Loucy (cell line): ENCODE results near the gene MGA.

ENCODE experiments used
- H2AFZ ChIP-seq: fragments of 200-600 bp; sonication (generic); 2 replicates; pipeline ENCODE4 v1.6.0; 2016; ENCODE audit warnings: antibody characterized with exemption, mild to moderate bottlenecking, low read length, moderate library complexity
- H3F3A ChIP-seq: fragments of 200-600 bp; 2 replicates; pipeline ENCODE4 v1.6.0; 2016; ENCODE audit warnings: antibody characterized with exemption, low read depth, mild to moderate bottlenecking
- H3K27me3 ChIP-seq: fragments of 200-600 bp; sonication (generic); 2 replicates; pipeline ENCODE4 v1.6.1; 2014; ENCODE audit warnings: low read length, mild to moderate bottlenecking; ENCODE audit not compliant: insufficient read depth, poor library complexity, severe bottlenecking
- H3K36me3 ChIP-seq: fragments of 200-600 bp; sonication (generic); 2 replicates; pipeline ENCODE4 v1.6.1; 2016; ENCODE audit warnings: low read length; ENCODE audit not compliant: insufficient read depth
- H3K4me1 ChIP-seq: fragments of 200-600 bp; sonication (generic); 2 replicates; pipeline ENCODE4 v1.5.1; 2014; ENCODE audit warnings: low read length, mild to moderate bottlenecking; ENCODE audit not compliant: insufficient read depth, poor library complexity, severe bottlenecking
- H3K4me2 ChIP-seq: fragments of 200-600 bp; sonication (generic); 2 replicates; pipeline ENCODE4 v1.6.0; 2014; ENCODE audit warnings: antibody characterized with exemption, low read length, low read depth, mild to moderate bottlenecking; ENCODE audit not compliant: poor library complexity, severe bottlenecking
- H3K4me3 ChIP-seq: fragments of 200-600 bp; sonication (generic); 2 replicates; pipeline ENCODE4 v1.5.1; 2014; ENCODE audit warnings: low read length, mild to moderate bottlenecking, mixed read lengths; ENCODE audit not compliant: poor library complexity, severe bottlenecking
- H3K79me2 ChIP-seq: fragments of 200-600 bp; sonication (generic); 2 replicates; pipeline ENCODE4 v1.6.1; 2014; ENCODE audit warnings: low read length; ENCODE audit not compliant: insufficient read depth
- H3K9ac ChIP-seq: fragments of 200-600 bp; sonication (generic); 2 replicates; pipeline ENCODE4 v1.6.0; 2014; ENCODE audit warnings: mild to moderate bottlenecking, low read depth, low read length, moderate library complexity; ENCODE audit not compliant: poor library complexity, severe bottlenecking
- H3K9me2 ChIP-seq: fragments of 200-600 bp; sonication (generic); replicated peaks from 2 replicates; pipeline ENCODE4 v1.6.1; 2016; ENCODE audit warnings: low read depth, low read length, mixed read lengths
- H3K9me3 ChIP-seq: fragments of 200-600 bp; sonication (generic); 2 replicates; pipeline ENCODE4 v1.6.1; 2014; ENCODE audit warnings: mild to moderate bottlenecking, antibody characterized with exemption, low read length, low read depth; ENCODE audit not compliant: insufficient read depth
- H4K20me1 ChIP-seq: fragments of 200-600 bp; sonication (generic); 2 replicates; pipeline ENCODE4 v1.6.0; 2014; ENCODE audit warnings: antibody characterized with exemption, low read length, mild to moderate bottlenecking; ENCODE audit not compliant: insufficient read depth, poor library complexity, severe bottlenecking
- CTCF ChIP-seq: fragments of 200-600 bp; sonication (generic); conservative IDR thresholded peaks from 2 replicates; pipeline ENCODE4 v1.5.1; 2014; ENCODE audit warnings: mild to moderate bottlenecking, antibody characterized with exemption, low read length
- EZH2phosphoT487 ChIP-seq: fragments of 200-600 bp; IDR thresholded peaks from 2 replicates; pipeline ENCODE4 v1.6.1; 2018; ENCODE audit warnings: antibody characterized with exemption, mild to moderate bottlenecking, moderate library complexity, borderline replicate concordance

Gene MGA

GRCh38 chr15:41629883-41630282 lies 30.3 kb upstream of the MGA start:
- Histone ChIP-seq H3K9ac (no peak overlapping the region), H2AFZ (no peak overlapping the region), H3K36me3 (no peaks in the 10 kb centered on the region), H3K9me2 (no peaks in the 10 kb centered on the region), H3K79me2 (peaks cover 91% of the 10 kb centered on the region), H3K4me2 (peak overlapping the region; percentile 26), H4K20me1 (peaks cover 12% of the 10 kb centered on the region), H3K27me3 (no peaks in the 10 kb centered on the region), H3K4me3 (no peak overlapping the region), H3F3A (no peaks in the 10 kb centered on the region), H3K4me1 (peaks cover 46% of the 10 kb centered on the region), H3K9me3 (no peaks in the 10 kb centered on the region)
- TF ChIP-seq EZH2phosphoT487 (no peak), CTCF (no peak)

GRCh38 chr15:41630616-41631217 lies 29.5 kb upstream of the MGA start:
- H3K27me3 ChIP-seq = no peaks in the 10 kb centered on the region
- TF ChIP-seq EZH2phosphoT487 (no peak), CTCF (no peak)
- H3K4me1 ChIP-seq = peaks cover 44% of the 10 kb centered on the region
- no peaks in the 10 kb centered on the region for H3K9me2 ChIP-seq
- no peak overlapping the region for H2AFZ ChIP-seq
- peaks cover 94% of the 10 kb centered on the region for H3K79me2 ChIP-seq
- no peak overlapping the region for H3K9ac ChIP-seq
- peaks cover 16% of the 10 kb centered on the region for H4K20me1 ChIP-seq
- H3K9me3 ChIP-seq = no peaks in the 10 kb centered on the region
- H3K4me2 ChIP-seq = no peak overlapping the region
- H3K36me3 ChIP-seq = no peaks in the 10 kb centered on the region
- no peak overlapping the region for H3K4me3 ChIP-seq
- H3F3A ChIP-seq = no peaks in the 10 kb centered on the region

GRCh38 chr15:41631880-41632470 lies 28.2 kb upstream of the MGA start:
- H3K9me3 ChIP-seq = no peaks in the 10 kb centered on the region
- no peak overlapping the region for H2AFZ ChIP-seq
- peaks cover 44% of the 10 kb centered on the region for H3K4me1 ChIP-seq
- no peaks in the 10 kb centered on the region for H3F3A ChIP-seq
- no peaks in the 10 kb centered on the region for H3K36me3 ChIP-seq
- H3K79me2 ChIP-seq = peaks cover 94% of the 10 kb centered on the region
- no peak for TF ChIP-seq EZH2phosphoT487
- no peak for TF ChIP-seq CTCF
- H3K4me2 ChIP-seq = peak overlapping the region; percentile 26
- no peaks in the 10 kb centered on the region for H3K9me2 ChIP-seq
- no peak overlapping the region for H3K4me3 ChIP-seq
- H4K20me1 ChIP-seq = peaks cover 16% of the 10 kb centered on the region
- peak overlapping the region; percentile 12 for H3K9ac ChIP-seq
- no peaks in the 10 kb centered on the region for H3K27me3 ChIP-seq
